Natural killer cell (primary cell): ENCODE results near the gene NOS1AP. TPM values are rescaled to one million over a fixed set of nuclear protein-coding genes. Genes with fewer than 3 reads are reported as not detected.

ENCODE experiments used
- ATAC-seq, 3 donors: fragments of 150-1000 bp in 2 of 3; fragments of 200-7000 bp in 1 of 3; cut with Tn5 transposase; 1 replicate in 1 of 3; 2 replicates in 2 of 3; pipeline ENCODE4 v1.10.0; 2021; ENCODE audit warnings: mild to moderate bottlenecking in 2 of 3, moderate library complexity in 2 of 3
- DNase-seq, 2 donors: peaks; one replicate each; pipeline versions ENCODE4 v3.0.0 to v3.0.0-alpha.2; 2013 to 2021; ENCODE audit warnings: mixed read lengths in 1 of 2
- H3K27ac ChIP-seq: one replicate; pipeline ENCODE4 v1.5.1; 2013; ENCODE audit warnings: mild to moderate bottlenecking, low read length
- H3K27me3 ChIP-seq: one replicate; pipeline ENCODE4 v1.6.1; 2013; ENCODE audit warnings: low read length; ENCODE audit not compliant: control insufficient read depth, insufficient read depth
- H3K36me3 ChIP-seq: one replicate; pipeline ENCODE4 v1.6.1; 2013; ENCODE audit warnings: low read length; ENCODE audit not compliant: control insufficient read depth, insufficient read depth
- H3K4me1 ChIP-seq: one replicate; pipeline ENCODE4 v1.6.1; 2013; ENCODE audit warnings: low read length; ENCODE audit not compliant: control insufficient read depth, insufficient read depth
- H3K4me3 ChIP-seq: one replicate; pipeline ENCODE4 v1.5.1; 2013; ENCODE audit warnings: low read length
- H3K9me3 ChIP-seq: one replicate; pipeline ENCODE4 v1.6.1; 2013; ENCODE audit warnings: low read length; ENCODE audit not compliant: control insufficient read depth, insufficient read depth
- H3K27ac Mint-ChIP-seq, 2 donors: one replicate each; pipeline ENCODE4 v1.8.0; 2022; ENCODE audit warnings: mild to moderate bottlenecking in 2 of 2, mixed read lengths in 2 of 2, moderate library complexity in 1 of 2
- H3K27me3 Mint-ChIP-seq, 2 donors: one replicate each; pipeline ENCODE4 v1.8.0; 2022; ENCODE audit warnings: low read depth in 2 of 2, mixed read lengths in 2 of 2
- H3K36me3 Mint-ChIP-seq: one replicate; pipeline ENCODE4 v1.8.0; 2022; ENCODE audit warnings: mixed read lengths
- H3K4me1 Mint-ChIP-seq, 2 donors: one replicate each; pipeline ENCODE4 v1.8.0; 2022; ENCODE audit warnings: mixed read lengths in 2 of 2
- H3K4me3 Mint-ChIP-seq: one replicate; pipeline ENCODE4 v1.8.0; 2022; ENCODE audit warnings: mild to moderate bottlenecking, moderate library complexity, mixed read lengths
- H3K9me3 Mint-ChIP-seq, 2 donors: one replicate each; pipeline ENCODE4 v1.8.0; 2022; ENCODE audit warnings: mixed read lengths in 2 of 2
- CTCF ChIP-seq: fragments of 200-600 bp; IDR thresholded peaks from one replicate; pipeline ENCODE4 v1.8.0; 2022; ENCODE audit warnings: antibody characterized with exemption
- WGBS: methylation state at CpG from one replicate; pipeline ENCODE4 v1.1.7; 2013; ENCODE audit warnings: missing lambda C conversion rate; ENCODE audit not compliant: insufficient coverage; 5-methylcytosine and 5-hydroxymethylcytosine counted together
- intact Hi-C: fragments of 100-400 bp; cut with micrococcal nuclease; formaldehyde crosslinking; loops from one replicate; pipeline ENCODE4 v1.14.2; 2022
- total RNA-seq, 4 donors: library from RNA; stranded (reverse); fragments of 120-200 nt in 1 of 4; gene quantifications; one replicate each; pipeline versions ENCODE4 v1.2.3 to v1.2.4, GENCODE V29; 2013 to 2022

NOS1AP gene
- total RNA-seq, 3 donors from 2014 or later (not counting 1 experiment from before 2014, with no cell fraction given), result 0.09 to 0.20 TPM; not detected in 1

GRCh38 chr1:162074276-162075005 lies 5.0 kb downstream of the NOS1AP start:
- Mint-ChIP-seq H3K27me3 (peaks cover 31 to 62% of the 10 kb centered on the region in 2 donors), H3K27ac (no peak overlapping the region), H3K9me3 (no peaks in the 10 kb centered on the region), H3K4me1 (peaks cover 0 to 15% of the 10 kb centered on the region in 2 donors), H3K36me3 (no peaks in the 10 kb centered on the region), H3K4me3 (no peak overlapping the region)
- Histone ChIP-seq H3K4me3 (no peak overlapping the region), H3K36me3 (no peaks in the 10 kb centered on the region), H3K27me3 (peaks cover 14% of the 10 kb centered on the region), H3K27ac (no peak overlapping the region), H3K9me3 (no peaks in the 10 kb centered on the region), H3K4me1 (peaks cover 7% of the 10 kb centered on the region)
- WGBS, result 70% methylated on average over 3 of the region's 4 CpGs
- intact Hi-C loops, result no loop called here
- DNase-seq (no peak), ATAC-seq (no peak)
- no peak for TF ChIP-seq CTCF

- intact Hi-C loops, result no loop called here
- peaks cover 5% of the 10 kb centered on the region for H3K27me3 ChIP-seq
- ATAC-seq (no peak), DNase-seq (no peak)
- no peak overlapping the region for H3K27ac ChIP-seq
- no peak for TF ChIP-seq CTCF
- H3K9me3 ChIP-seq, result no peaks in the 10 kb centered on the region
- 86% methylated on average over 3 of the region's 3 CpGs for WGBS
- H3K27me3 Mint-ChIP-seq, result peaks cover 28 to 57% of the 10 kb centered on the region in 2 donors
- H3K4me3 Mint-ChIP-seq, result no peak overlapping the region
- H3K4me1 ChIP-seq, result no peaks in the 10 kb centered on the region
- no peaks in the 10 kb centered on the region for H3K36me3 Mint-ChIP-seq
- no peak overlapping the region for H3K27ac Mint-ChIP-seq
- peaks cover 0 to 8% of the 10 kb centered on the region in 2 donors for H3K4me1 Mint-ChIP-seq
- H3K9me3 Mint-ChIP-seq, result no peaks in the 10 kb centered on the region
- no peaks in the 10 kb centered on the region for H3K36me3 ChIP-seq
- no peak overlapping the region for H3K4me3 ChIP-seq
Measured at GRCh38 chr1:162075862-162076261, 6.4 kb downstream of the NOS1AP start.

GRCh38 chr1:162077648-162078299 lies 8.3 kb downstream of the NOS1AP start:
- no peak overlapping the region for H3K27ac ChIP-seq
- no peaks in the 10 kb centered on the region for H3K9me3 Mint-ChIP-seq

More at GRCh38 chr1:162077648-162078299, 8.3 kb downstream of the NOS1AP start:
- H3K27ac Mint-ChIP-seq, result no peak overlapping the region
- peaks cover 17 to 38% of the 10 kb centered on the region in 2 donors for H3K27me3 Mint-ChIP-seq
- Histone ChIP-seq H3K9me3 (no peaks in the 10 kb centered on the region), H3K27me3 (peaks cover 2% of the 10 kb centered on the region), H3K4me1 (no peaks in the 10 kb centered on the region), H3K4me3 (no peak overlapping the region), H3K36me3 (no peaks in the 10 kb centered on the region)
- ATAC-seq, result no peak
- no peak for DNase-seq
- no peaks in the 10 kb centered on the region for H3K36me3 Mint-ChIP-seq
- H3K4me3 Mint-ChIP-seq, result no peak overlapping the region
- WGBS, result 98% methylated on average over 1 of the region's 1 CpG
- H3K4me1 Mint-ChIP-seq, result peaks cover 0 to 8% of the 10 kb centered on the region in 2 donors
- intact Hi-C loops, result no loop called here
- no peak for TF ChIP-seq CTCF
